ENCODE measurements around the gene ADAMTS17.
A peak's percentile ranks its signal among the peaks of the same experiment; 100 is the strongest.
"Not testable (repeated sequence)": the region's sequence is repeated elsewhere in the genome, so short reads cannot be mapped to it uniquely, and the experiment has no call there.

Gene ADAMTS17

DNA sequence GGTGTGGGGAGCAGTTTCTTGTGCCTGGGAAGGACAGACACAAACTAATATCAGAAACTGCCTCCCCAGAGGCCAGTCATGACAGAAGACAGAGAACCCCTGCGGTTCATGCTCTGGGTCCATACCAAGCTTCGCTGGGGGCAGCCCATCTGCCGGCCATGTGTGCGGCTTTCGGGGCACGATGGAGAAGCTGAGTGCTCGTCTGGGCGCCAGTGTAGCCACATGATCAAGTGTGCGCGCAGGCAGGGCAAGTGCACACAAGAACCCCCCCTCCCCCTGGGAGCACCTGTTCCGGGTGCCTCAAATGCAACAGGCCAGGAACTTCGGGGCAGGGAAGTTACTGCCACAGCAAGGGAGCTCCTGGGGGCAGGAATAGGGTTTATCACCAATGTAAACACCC lies 1.8 kb downstream of the ADAMTS17 start:
- DNase-seq: no peak

DNA sequence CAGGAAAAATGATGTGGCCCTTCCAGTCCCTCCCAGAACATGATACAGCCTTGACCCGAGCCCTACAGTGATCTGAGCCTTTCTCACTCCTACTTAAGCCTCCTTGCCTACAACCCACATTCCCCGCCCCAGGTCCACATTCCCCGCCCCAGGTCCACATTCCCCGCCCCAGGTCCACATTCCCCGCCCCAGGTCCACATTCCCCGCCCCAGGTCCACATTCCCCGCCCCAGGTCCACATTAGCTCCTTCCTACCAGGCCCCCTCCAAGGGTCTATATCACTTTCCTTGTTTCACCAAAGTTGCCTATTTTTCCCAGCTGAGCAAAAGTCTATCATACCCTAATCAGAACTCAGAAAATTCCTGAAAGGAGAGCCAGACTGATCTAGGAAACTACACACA lies 2.3 kb downstream of the ADAMTS17 start:
- not testable (repeated sequence) for DNase-seq

- peak in 1 of 2 experiments; percentile 71 for DNase-seq
These were observed 2.8 kb downstream of the ADAMTS17 start for GRCh38 chr15:100338971-100339444.

- DNase-seq: no peak
These were observed 3.5 kb downstream of the ADAMTS17 start for GRCh38 chr15:100338247-100338646.

DNA sequence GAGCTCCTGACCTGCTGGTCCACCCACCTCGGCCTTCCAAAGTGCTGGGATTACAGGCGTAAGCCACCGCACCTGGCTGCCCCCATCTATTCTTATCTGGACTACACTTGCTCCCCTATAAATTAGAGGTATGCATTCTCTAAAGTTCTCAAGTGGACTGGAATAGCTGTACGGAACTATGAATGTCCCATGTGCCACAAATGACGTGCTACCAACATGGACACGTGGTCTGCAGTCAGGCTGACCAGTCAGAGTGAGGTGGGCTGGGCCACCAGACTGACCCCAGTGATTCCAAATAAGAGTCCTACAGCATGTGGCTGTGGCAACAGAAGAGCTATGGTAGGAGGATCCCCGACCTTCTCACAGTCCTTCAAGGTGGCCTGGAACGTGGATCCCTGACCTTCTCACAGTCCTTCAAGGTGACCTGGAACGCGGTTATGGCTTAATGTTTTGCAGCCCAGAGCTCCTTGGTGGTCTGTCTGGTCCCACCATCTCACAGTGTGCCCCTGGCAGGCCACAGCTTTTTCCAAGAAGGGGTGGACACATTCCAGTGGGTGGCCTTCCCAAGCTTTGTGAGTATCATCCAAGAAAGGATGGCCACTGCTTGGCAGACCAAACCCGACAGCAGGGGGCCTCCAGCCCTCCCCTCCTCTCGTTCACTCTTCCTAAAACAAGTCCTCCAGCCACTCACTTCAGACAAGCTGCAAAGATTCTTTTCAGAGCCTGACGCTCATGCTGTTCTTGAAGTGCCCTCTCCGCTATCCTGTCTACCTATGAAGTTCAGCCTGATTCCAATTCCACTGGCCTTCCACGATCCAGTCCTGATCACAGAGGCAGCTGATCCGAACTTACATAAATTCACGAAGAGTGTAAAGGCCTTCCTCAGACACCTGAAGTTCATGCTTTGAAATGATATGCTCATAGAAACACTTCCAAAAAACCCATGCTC lies 4.4 kb downstream of the ADAMTS17 start:
- no peak for DNase-seq

- no peak for DNase-seq
These were observed 5.7 kb downstream of the ADAMTS17 start for GRCh38 chr15:100336061-100336460.

- DNase-seq: no peak
These were observed 6.3 kb downstream of the ADAMTS17 start for GRCh38 chr15:100335335-100335999.

DNA sequence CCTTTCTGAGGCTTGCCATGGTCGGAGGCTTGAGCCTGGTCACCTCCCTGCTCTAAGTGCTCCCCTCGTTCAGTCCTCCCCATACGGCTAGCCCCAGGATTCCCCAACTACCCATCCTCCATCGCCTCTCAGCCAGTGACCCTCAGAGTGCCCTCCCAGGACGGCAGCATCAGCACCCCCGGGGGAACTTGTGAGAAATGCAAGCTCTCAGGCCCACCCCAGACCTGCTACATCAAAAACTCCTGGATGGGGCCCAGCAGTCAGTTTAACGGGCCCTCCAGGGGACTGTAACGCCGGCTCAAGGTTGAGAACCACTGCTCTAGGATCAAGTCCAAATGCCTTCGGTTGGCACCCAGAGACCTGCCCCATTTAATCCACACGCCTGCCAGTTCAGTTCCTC lies 6.9 kb downstream of the ADAMTS17 start:
- no peak for DNase-seq

DNA sequence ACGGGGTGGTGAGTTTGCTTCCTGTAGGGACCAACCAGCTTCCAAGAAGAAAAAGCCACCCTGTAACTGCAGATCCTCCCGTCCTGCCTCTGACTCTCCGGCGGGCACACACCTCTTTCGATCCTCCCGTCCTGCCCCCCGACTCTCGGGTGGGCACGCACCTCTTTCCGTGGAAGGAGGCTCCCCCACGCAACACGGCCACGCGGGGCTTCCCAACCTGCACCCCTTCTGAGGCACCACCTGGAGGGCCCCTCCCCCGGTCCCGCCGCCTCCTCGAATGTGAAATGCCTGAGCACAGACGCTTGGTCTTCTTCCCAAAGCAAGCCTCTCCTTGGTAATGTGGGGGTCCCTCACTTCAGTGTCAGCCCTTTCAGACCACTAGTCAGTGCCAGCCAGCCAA lies 7.3 kb downstream of the ADAMTS17 start:
- no peak for DNase-seq

- no peak for DNase-seq
These were observed 7.8 kb downstream of the ADAMTS17 start for GRCh38 chr15:100334015-100334414.

DNA sequence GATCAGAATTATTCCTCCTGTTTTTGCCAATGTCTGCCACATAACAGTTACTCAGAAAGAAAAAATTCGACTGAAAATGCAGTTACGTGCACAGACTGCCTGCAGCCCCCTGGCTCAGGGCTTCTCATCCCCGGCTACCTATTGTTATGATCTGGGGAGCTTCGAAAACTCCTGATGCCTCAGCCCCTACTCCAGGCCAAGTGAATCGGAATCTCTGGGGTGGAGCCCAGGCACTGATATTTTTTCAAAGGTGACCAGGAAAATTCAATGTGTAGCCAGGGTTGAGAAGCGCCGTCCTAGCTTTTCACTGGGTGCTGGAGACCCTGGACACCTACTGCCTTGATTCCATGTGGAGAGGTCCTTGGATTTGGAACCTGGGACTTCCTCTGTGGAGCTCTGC lies 8.5 kb downstream of the ADAMTS17 start:
- DNase-seq: no peak

- DNase-seq: no peak
These were observed 9.1 kb downstream of the ADAMTS17 start for GRCh38 chr15:100332721-100333120.

DNA sequence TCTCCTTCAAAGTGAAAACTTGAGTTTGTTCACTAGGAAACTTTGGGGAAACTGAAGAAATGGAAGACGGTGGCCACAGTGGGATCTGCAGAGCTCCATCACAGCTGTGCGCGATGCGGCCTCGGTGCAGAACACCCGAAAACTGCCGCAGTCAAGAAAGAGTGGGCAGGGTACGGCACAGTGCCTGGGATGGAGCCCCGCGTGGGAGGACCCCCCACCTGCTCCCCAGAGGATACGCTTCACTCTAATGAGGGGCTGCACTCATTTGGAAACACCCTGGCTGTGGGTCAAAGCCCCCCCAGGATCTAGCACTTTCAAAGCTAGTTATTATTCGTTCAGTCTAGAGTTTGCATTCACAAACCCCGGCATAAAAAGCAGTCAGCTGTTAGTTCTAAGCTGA lies 9.5 kb downstream of the ADAMTS17 start:
- DNase-seq: no peak

- no peak for DNase-seq
These were observed 11.1 kb downstream of the ADAMTS17 start for GRCh38 chr15:100330629-100331215.

GRCh38 chr15:100330221-100330620 lies 11.6 kb downstream of the ADAMTS17 start:
- DNase-seq: no peak

DNA sequence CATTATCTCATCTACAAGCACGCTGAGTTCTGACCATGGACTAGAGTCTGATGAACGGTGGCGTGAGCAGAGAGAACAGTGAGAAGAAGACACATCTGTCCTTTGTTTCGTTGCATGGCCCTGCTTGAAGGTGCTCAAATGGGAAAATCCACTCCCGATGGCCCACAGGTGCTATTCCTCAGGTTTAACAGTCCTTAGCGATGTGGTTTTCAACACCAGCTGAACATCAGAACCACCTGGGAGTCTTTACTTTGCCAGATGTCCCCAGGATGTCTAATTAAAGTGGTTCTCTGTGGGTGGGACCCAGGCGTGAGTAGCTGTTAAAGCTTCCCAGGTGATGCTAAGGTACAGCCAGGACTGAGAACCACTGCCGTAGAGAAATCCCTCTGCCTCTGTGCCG lies 13.0 kb downstream of the ADAMTS17 start:
- DNase-seq: no peak

DNA sequence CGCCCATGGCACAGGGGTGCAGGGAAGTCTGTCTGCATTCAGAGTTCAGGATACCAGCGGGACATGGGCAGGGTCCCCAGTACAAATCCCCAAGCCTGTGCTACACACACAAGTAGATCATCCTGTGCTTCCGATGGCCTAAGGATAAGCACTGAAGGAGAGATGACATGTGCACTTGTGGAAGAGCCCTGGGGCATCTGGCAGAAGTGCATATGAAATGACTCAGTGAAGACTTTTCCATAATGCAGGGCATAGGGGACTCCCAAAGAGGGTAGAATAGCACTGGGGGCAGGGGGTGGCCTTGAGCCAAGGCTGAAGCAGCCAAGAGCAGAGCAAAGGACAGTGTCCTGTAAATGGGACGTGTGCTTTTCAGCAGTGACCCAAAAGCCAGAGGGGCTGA lies 22.9 kb downstream of the ADAMTS17 start:
- DNase-seq: no peak

DNA sequence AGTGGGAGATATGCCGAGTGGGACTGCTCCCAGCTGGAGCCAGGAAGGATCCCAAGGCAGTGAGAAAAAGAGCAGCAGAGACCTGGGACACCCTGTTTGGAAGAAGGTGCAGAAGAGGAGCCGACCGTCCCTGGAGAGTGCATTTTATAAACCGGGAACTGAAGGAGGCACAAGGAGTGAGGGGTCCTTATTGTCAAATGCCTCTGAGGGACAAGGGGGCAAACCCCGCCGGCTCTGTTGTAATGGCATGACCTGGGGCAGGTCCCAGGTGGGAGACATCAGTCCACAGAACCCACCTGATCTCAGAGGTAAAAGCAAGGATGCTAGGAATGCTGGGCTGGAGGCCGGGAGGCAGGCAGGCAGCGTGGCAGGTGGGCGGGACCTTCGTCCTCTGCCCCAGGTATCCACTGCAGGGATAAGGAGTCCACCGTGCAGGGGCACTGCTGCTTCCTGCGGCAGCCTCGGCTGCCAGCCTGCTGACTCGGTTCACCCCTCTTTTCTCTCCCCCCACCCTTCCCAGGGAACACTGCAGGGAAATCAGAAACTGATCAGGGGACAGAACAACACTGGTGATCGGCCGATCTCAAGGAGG lies 26.9 kb downstream of the ADAMTS17 start:
- no peak for DNase-seq

GRCh38 chr15:100311833-100312476 lies 29.8 kb downstream of the ADAMTS17 start:
- no peak for DNase-seq

DNA sequence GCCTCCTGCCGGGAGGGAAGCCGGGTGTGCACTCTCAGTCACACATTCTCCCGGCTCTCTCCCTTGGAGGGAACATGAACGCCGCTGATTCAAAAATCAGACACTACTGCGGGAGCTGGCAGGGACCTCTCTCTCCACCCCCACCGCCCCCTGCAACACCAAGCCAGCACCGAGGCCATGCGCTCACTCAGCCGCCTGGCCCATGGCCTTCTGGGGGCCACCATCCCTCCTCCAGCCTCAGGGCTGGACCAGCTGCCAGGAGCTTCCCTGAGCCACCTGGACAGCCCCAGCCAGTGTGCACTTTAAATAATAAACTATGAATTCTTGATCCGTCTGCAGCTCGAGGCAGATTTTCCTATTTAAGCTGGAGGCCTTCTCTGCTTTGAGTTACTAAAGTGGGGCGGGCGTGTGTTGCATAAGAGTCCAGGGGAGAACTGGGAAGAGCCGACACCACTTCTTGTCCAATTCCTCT lies 30.6 kb downstream of the ADAMTS17 start:
- DNase-seq: no peak

DNA sequence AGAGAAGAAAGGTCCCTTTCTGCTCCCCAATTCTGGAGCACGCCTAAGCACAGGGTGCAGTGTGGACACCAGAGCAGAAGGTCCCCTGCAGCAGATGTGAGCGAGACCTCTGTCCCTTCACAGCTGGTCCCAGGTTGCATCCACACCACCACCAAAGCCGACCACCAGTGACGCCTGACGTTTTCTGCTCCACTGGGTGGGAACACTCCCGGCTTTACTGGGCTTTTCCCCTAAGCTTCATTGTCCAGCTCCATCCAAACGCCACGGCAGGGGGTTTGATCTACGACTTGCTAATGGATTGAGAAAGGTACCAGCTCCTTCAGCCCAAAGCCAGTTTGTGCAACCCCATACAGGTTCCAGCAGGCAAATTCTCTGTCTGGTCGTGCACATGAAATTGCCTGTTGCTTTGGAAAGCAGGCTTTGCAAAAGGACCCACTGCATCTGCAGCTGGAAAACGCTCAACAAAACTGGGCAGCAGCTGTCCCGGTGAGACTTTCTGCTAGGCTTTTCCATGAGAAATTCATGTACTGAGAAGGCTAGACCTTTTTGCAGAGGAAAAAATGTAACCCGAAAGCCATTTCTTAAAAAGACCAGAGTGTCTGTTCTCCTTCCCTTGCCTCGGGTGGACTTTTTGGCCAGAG lies 31.1 kb downstream of the ADAMTS17 start:
- no peak for DNase-seq

DNA sequence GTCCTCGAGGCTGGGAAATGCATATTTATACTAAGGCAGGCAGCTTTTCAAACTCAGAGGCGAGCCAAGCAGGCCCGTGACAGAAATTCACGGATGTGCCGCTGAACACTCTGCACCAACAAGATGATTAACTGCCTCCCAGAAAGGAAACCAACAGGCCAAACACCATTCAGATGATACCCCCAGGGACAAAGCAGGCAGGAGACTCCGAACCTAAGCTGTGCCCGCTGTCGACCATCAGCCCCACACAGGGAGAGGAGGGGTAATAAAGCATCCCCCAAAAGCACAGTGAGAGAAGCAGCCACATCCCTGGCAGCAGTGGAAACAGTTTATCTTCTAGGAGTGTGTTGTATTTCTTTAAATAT lies 31.8 kb downstream of the ADAMTS17 start:
- DNase-seq: no peak

Data from SW 1271 (cell line).